T-helper 2 cell treated with Interferon-gamma antibody and Interleukin-4, amounts not matched to agents 100 ng/mL and 5 ng/mL, for 36 hours (primary cell): ENCODE measurements around the gene ECT2. TPM values are rescaled to one million over a fixed set of nuclear protein-coding genes. Genes with fewer than 3 reads are reported as not detected.
"Not testable (repeated sequence)": the region's sequence is repeated elsewhere in the genome, so short reads cannot be mapped to it uniquely, and the experiment has no call there.

Experiments used
- intact Hi-C: fragments of 100-400 bp; cut with micrococcal nuclease; formaldehyde crosslinking; loops from one replicate; pipeline ENCODE4 v1.15.1; 2023
- total RNA-seq: library from RNA; stranded (reverse); gene quantifications from 2 replicates; pipeline ENCODE4 v1.2.3, GENCODE V29; 2022

ECT2 gene, protein sequence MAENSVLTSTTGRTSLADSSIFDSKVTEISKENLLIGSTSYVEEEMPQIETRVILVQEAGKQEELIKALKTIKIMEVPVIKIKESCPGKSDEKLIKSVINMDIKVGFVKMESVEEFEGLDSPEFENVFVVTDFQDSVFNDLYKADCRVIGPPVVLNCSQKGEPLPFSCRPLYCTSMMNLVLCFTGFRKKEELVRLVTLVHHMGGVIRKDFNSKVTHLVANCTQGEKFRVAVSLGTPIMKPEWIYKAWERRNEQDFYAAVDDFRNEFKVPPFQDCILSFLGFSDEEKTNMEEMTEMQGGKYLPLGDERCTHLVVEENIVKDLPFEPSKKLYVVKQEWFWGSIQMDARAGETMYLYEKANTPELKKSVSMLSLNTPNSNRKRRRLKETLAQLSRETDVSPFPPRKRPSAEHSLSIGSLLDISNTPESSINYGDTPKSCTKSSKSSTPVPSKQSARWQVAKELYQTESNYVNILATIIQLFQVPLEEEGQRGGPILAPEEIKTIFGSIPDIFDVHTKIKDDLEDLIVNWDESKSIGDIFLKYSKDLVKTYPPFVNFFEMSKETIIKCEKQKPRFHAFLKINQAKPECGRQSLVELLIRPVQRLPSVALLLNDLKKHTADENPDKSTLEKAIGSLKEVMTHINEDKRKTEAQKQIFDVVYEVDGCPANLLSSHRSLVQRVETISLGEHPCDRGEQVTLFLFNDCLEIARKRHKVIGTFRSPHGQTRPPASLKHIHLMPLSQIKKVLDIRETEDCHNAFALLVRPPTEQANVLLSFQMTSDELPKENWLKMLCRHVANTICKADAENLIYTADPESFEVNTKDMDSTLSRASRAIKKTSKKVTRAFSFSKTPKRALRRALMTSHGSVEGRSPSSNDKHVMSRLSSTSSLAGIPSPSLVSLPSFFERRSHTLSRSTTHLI
- 52.8 and 57.8 TPM in 2 replicates for total RNA-seq

- intact Hi-C loops, result loop anchor here (1.0 to 10.0 kb wide), 9 partner anchors 39 to 1880 kb away; partner anchors contain the start of genes EIF5A2, FNDC3B, NCEH1 and RPL22L1
These were observed at the start of gene ECT2 for GRCh38 chr3:172750368-172751174. TSS of gene ECT2 (plus strand) at chr3:172750726. CDS start at chr3:172754531, 3,805 bp downstream.

DNA sequence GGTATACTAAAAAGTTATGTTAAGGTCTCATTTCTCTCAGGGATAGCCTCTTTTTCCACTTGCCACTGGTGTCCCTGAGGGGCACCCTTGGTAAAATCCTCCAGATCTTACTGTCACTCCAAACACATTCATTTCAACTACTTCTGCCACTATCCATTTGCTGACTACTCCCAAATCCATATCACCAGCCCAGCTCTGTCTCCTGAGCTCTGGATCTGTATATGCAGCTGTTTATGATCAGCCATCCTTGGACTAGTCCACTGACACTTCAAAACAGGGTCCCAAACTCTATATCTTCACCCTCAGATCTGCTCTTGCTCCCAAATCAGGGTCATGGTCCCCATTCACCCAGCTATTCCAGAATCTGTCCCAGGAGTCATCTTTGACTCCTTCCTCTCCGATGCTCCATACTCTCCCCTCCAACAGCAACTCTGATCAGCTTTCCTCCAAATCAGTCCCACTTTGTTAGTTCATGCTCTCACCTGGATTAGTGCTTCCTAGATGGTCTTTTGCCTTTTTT is 49.5 kb upstream of the ECT2 start:
- intact Hi-C loops, result no loop called here

DNA sequence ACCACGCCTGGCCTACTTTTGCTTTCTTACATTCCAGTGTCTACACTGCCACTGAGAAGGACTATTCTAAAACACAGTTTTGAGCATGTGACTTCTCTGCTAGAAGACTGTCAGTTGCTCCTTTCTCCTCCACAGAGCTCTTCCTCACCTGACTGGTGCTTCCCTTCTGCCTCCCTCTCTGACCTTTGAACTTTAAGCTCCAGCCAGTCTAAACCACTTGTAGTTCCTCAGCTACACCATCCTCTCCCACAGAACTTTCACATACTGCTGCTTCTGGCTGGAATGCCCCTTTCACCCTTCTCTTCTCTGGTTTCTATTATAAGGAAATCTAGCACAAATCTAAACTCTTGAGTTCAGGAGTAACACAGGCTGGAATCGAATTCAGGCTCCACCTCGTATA is 48.8 kb upstream of the ECT2 start:
- intact Hi-C loops, result no loop called here

DNA sequence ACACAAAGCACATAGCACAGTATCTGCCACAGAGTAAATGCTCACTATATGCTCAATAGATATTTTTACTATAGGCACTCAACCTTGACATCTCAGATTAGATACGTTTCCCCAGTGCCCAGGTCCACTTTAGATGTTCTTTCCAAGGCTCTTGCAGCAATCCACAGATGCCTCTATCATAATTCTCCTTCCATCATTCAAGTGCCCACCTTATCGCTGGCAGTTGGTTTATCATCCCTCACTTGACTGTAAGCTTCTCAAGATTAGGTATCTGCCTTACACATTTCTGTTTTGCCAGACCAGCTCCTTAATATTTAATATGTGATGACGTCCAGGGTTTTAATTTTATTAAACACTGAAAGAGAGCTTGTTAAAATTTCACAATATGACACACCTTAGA is 48.3 kb upstream of the ECT2 start:
- intact Hi-C loops, result no loop called here

GRCh38 chr3:172702731-172703130 is 47.8 kb upstream of the ECT2 start:
- intact Hi-C loops, result not testable (repeated sequence)

DNA sequence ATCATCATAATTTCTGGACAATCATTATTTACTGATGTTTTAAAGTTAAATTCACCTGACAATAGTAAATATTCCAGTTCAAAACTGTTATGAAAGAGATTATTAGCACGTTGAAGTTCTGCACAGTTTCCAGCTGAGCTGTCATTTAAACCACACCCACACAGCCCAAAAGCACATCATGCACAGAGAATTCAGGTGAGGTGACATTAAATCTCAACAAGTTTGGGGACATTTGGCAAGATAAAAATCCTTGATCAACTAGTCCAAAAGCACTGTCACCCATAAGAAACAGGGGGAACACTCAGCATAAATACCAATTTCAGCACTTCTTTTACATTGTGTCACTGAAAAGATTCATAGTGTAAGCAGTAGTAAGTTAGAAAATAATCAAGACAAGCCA is 46.5 kb upstream of the ECT2 start:
- intact Hi-C loops, result no loop called here

DNA sequence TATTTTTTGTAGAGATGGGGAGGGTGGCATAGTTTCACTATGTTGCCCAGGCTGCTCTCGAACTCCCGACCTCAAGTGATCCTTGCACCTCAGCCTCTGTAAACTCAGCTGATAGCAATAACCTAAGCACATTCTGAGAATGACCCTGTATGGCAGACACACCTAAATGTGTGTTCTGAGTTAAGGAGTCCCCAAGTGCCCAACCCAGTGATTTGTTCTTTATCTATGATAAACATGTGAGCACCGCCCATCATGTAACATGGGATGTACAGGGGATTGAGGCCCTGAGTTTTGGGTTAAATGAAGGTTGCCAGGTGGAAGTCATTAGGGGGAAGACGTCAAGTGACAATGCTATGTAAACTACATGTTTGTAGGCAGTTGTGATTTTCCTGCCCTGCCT is 45.4 kb upstream of the ECT2 start:
- intact Hi-C loops, result no loop called here

DNA sequence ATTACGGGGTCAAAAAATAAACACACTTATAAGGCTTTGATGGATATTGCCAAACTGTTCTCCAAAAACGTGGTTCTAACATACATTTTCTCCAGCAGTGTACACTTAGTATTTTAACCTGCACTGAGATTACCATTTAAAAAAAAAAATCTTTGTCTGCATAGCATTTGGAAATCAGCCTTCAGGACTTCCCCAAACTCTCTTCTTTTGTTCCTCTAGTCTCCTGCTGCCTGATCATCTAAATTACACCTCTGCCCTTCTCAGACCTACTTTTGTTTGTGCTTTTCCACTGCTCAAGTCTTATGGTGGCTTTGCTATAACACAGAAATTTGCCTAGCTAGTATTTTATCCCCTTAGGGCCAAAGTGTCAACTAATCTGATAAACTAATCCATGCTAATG is 43.5 kb upstream of the ECT2 start:
- intact Hi-C loops, result no loop called here

GRCh38 chr3:172707967-172708366 is 42.6 kb upstream of the ECT2 start:
- intact Hi-C loops, result no loop called here

GRCh38 chr3:172708921-172709773 is 41.4 kb upstream of the ECT2 start:
- intact Hi-C loops, result no loop called here

- intact Hi-C loops, result no loop called here
These were observed 40.5 kb upstream of the ECT2 start for GRCh38 chr3:172709774-172710663.

DNA sequence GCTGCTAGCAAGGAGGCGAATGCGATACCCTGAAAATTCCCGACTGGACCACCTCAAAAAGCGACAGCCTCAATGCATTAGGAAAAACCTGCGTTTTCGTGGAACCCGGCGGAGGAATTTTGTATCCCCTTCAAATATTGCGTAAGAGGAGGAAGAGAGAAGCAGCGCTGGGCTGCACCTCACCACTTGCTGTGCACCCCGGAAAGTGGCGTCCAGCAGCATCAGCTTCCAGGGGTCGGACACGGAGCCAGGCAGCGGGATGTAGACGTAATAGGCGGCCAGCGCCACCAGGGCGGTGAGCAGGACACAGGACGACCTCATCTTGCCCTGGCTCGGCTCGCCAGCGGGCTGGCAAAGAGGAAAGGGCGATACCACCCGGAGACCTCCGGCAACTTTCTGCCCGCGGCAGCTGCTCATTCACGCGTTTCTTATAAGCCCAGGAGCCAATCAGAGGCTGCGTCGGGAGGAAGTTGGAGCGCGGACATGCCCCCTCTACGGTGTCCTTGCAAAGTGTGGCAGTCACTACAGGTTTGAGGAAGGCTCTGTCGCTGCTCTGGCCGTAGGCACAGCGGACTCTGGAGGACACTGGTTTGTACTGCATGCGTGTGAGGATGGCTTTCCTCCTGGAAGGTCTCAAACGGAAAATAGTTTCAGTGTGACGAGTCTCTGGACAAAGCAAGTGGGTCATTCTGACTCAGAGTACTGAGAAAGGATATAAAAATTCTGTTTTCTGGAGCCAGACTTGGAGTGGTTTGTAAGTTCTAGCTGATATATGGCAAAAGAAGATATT is 39.7 kb upstream of the ECT2 start, which contains the start of gene NCEH1:
NCEH1 (minus strand) TSS at position 404 of the 790 bp plus-strand sequence; CDS start at position 321, 83 bp downstream.
- intact Hi-C loops, result loop anchor here (1.0 kb wide), 3 partner anchors 38 to 379 kb away; partner anchors contain the start of gene ECT2

GRCh38 chr3:172711454-172711795 is 39.1 kb upstream of the ECT2 start:
- intact Hi-C loops, result loop anchor here (1.0 kb wide), 3 partner anchors 38 to 379 kb away; partner anchors contain the start of gene ECT2

DNA sequence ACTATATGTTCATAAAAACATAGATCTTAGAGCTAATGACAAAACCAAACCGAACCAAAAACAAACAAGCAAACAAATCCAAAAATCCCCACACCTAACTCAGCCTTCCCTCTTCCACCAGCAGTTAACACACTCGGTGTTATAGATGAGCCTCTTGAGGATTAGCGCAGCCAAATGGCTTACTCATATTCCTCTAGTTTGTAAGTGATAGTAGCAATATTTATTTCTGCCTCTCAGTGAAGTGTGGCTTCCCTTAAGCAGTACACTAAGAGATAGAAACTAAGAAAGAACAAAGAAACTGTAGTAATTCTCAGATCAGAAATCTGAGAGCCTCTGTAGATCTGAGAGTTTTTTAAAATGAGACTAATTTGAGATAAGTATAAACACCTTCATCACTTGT is 37.2 kb upstream of the ECT2 start:
- intact Hi-C loops, result no loop called here

DNA sequence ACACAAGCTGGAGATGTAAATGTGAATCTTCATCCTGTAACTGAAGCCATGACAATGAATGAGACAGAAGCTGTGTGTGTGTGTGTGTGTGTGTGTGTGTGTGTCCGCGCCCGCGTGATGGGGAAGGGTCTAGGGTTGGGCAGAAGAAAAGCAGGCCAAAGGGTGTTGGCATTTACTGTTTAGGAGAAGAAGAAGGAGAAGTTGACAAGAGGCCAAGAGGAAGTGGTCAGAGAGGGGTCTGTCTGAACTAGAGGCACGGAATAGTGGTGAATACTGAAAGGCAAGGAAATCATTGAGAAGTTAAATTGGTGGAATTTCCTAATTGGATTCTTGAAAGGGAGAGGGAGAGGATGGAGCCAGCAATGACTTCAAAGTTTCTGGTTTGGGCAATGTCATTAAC is 34.0 kb upstream of the ECT2 start:
- intact Hi-C loops, result no loop called here

- intact Hi-C loops, result no loop called here
These were observed 32.9 kb upstream of the ECT2 start for GRCh38 chr3:172717493-172718088.

GRCh38 chr3:172722536-172723040 is 27.9 kb upstream of the ECT2 start:
- intact Hi-C loops, result not testable (repeated sequence)
